NCI-H69 (cell line): ENCODE data around the gene ZBTB46.

Experiments
- DNase-seq: peaks from one replicate; lab custom pipeline; 2025; lab: John Stamatoyannopoulos, UW

Gene ZBTB46

DNA sequence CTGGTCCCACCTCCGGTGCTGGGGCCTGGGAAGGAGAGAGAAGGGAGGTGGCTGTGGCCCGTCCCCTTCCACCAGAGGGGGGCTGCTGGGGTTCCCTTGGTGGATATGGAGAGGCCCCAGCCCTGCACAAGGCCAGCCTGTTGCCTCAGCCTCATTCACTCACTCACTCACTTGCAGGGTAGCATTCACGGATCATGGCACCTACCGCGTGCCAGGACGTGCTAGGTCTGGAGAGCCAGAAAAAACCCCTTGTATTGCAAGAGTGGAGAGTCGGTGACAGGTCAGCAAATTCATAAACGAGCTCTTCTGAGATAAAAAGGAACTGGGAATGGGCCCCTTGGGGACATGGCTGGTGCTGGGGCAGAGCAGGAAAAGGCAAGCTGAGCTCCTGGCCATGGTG is 6.4 kb upstream of the ZBTB46 start:
- no peak for DNase-seq

GRCh38 chr20:63836458-63837344 is 5.6 kb upstream of the ZBTB46 start:
- DNase-seq, result no peak

DNA sequence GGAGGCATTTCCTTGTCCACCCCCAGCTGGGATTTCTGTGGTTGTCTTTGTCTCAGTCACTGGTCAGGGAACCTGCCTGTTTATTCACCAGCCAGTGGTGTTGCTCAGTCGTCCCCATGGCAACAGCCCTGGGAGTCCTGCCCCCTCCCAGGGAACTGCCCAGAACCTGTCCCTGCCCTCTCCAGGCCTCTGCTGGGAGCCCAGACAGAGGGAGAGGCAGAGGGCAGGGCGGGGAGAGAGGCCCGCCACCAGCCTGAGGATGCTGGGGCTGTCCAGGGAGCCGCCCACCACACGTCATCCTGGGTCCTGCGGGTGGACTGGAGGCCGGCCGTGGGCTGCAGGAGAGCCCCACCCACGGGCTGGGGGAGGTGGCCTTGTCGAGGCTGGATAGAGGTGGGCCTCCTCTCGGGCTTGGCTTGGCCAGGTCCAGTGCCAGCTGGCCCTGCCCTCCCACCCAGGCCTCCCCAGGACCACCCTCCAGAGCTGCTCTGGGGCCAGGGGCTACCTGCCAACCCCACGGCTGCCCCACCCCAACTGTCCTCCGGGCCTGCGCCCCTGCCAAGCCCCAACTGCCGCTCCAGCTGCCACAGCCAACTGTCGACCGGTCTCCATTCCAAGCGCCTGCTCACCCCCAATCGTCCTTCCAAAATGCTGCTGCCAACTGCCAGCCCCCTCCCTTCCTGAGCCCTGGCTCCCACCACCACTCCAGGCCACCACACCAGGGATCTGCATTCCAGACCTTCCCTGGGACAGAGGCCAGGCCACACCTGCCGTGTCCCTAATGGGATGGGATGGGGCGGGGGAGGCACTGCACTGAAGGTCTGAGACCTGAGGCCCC is 4.2 kb upstream of the ZBTB46 start:
- DNase-seq, result peak; percentile 90

- no peak for DNase-seq
Measured at GRCh38 chr20:63834491-63834880, 3.4 kb upstream of the ZBTB46 start.

GRCh38 chr20:63833776-63834490 is 2.9 kb upstream of the ZBTB46 start:
- no peak for DNase-seq

GRCh38 chr20:63831993-63832686 is 1.1 kb upstream of the ZBTB46 start:
- no peak for DNase-seq

DNA sequence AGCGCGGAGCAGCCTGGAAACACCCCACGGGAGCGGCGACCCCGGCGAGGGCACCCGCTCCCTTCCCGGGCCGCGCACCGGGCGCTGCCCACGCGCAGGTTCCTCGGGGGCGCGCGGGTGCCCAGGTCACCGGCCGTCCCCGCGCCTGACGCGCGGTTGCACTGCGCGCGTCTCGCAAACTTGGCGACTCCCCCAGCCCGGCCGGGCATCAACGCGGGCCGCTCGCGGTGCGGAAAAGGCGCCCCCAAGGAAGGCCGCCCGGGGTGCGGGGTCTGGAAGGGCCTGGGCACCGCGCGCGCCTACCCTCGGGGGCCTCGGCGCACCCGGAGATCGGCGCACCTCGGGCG is 555 bp upstream of the ZBTB46 start:
- no peak for DNase-seq

GRCh38 chr20:63829945-63830835 is 874 bp downstream of the ZBTB46 start:
- peak; percentile 49 for DNase-seq

GRCh38 chr20:63829603-63829944 is 1.5 kb downstream of the ZBTB46 start:
- no peak for DNase-seq

DNA sequence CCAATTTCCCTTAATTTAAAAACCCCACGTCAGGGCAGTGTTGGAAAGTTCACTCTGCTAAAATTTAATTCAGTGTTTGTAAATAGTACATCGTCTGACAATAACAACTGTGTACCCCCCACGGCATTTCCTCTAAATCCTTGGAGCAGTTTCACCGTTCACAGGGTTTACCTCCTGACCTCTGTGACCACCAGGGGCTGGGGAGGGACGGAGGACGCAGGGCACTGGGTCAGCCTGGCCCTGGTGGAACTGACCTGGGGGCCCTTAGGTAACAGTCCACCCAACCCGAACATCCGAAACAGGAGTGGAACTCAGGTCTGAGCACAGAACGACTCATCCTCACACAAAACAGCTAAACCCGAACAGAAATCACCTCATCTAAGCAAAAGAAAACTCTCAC is 2.1 kb downstream of the ZBTB46 start:
- no peak for DNase-seq

- DNase-seq, result no peak
Measured at GRCh38 chr20:63828545-63828944, 2.5 kb downstream of the ZBTB46 start.

- DNase-seq, result no peak
Measured at GRCh38 chr20:63828124-63828523, 2.9 kb downstream of the ZBTB46 start.

DNA sequence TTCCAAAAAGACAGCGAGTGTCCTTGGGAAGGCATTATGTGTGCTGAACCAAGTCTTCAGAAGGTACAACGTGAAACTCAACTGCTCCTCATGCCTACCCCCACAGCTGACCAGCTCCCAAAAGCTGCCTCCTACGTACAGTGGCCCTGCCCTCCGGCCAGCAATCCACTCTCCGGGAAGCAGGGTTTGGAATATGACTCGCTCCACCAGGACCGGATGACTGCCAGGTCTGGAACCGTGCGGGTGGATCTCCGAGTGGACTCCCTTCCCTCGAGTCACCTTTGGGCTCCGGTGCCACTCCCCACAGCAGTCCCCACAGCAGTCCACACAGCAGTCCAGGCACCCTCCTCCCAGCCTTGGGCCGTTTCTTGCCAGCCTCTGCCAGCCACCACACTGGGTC is 4.3 kb downstream of the ZBTB46 start:
- no peak for DNase-seq

GRCh38 chr20:63825331-63826118 is 5.5 kb downstream of the ZBTB46 start:
- no peak for DNase-seq

DNA sequence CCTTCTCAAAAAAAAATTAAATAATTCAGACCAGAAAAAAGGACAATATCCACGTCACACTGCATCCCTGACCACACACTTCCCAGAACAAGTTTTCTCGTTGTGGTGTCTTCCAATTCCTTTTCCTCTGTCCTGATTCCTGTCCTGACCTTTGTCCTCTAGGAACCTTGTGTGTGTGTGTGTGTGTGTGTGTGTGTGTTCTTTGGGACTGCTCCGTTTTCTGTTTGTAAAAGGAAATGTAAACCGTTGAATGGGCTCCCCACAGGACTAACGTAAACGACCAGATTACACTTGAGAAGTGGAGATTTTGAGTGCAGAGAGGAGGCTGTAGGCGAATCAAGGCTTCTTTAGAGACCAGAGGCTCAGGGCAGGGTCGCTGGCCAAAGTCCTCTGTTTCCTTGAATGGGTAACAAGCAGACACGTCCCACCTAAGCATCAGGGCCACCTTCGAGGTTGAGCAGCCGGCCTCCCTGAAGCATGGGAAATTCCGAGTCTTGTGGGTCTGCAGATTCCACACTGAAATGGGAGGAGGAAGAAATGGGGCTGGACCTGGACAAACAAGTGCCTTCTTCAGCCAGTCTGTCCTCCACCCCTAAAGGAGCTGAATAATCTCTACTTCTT is 7.3 kb downstream of the ZBTB46 start:
- DNase-seq, result no peak

- no peak for DNase-seq
Measured at GRCh38 chr20:63822276-63822696, 8.8 kb downstream of the ZBTB46 start.

GRCh38 chr20:63821811-63822210 is 9.3 kb downstream of the ZBTB46 start:
- no peak for DNase-seq

- DNase-seq, result no peak
Measured at GRCh38 chr20:63819224-63819921, 11.7 kb downstream of the ZBTB46 start.

DNA sequence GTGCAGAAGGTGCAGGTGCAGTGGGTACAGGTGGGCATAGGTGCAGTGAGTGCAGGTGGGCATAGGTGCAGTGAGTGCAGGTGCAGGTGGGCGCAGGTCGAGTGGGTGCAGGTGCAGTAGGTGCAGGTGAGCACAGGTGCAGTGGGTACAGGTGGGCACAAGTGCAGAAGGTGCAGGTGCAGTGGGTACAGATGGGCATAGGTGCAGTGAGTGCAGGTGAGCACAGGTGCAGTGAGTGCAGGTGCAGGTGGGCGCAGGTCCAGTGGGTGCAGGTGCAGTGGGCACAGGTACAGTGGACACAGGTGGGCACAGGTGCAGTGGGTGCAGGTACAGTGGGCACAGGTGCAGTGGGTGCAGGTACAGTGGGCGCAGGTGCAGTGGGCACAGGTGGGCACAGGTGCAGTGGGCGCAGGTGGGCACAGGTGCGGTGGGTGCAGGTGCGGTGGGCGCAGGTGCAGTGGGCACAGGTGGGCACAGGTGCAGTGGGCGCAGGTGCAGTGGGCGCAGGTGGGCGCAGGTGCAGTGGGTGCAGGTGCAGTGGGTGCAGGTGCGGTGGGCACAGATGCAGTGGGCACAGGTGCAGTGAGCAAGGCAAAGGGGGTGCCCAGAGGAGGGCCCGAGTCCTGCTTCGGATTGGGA is 15.3 kb downstream of the ZBTB46 start:
- DNase-seq, result no peak
